ENCODE results near the gene UACA. TPM values are rescaled to one million over a fixed set of nuclear protein-coding genes. Genes with fewer than 3 reads are reported as not detected.

UACA gene
- total and polyA plus RNA-seq, 8 donors, result 15.4 to 39.5 (median 21.4) TPM

GRCh38 chr15:70699890-70700289 is 63.5 kb downstream of the UACA start:
- intact Hi-C loops (cut with DNase I), result no loop called here
- no peaks in the 10 kb centered on the region for H3K9me3 ChIP-seq
- H3K4me3 ChIP-seq, result no peak overlapping the region
- H3K36me3 ChIP-seq, result no peaks in the 10 kb centered on the region
- H3K27me3 ChIP-seq, result no peaks in the 10 kb centered on the region
- peaks cover 26 to 37% (median 27%) of the 10 kb centered on the region in 3 donors for H3K4me1 ChIP-seq
- TF ChIP-seq CTCF (IDR thresholded peaks at IDR 0.05), result no peak
- H3K27ac ChIP-seq, result peak overlapping the region in 1 of 4 donors; percentile 6
- FAIRE-seq, result no peak
- no peak for ATAC-seq
- DNase-seq, result no peak

GRCh38 chr15:70698836-70699390 is 64.4 kb downstream of the UACA start:
- no peak for DNase-seq
- TF ChIP-seq CTCF (IDR thresholded peaks at IDR 0.05), result no peak
- intact Hi-C loops (cut with DNase I), result no loop called here
- Histone ChIP-seq H3K27me3 (no peaks in the 10 kb centered on the region), H3K27ac (peak overlapping the region in 2 of 4 donors; percentile 6 to 30), H3K4me1 (peaks cover 26 to 37% (median 27%) of the 10 kb centered on the region in 3 donors), H3K9me3 (no peaks in the 10 kb centered on the region), H3K36me3 (no peaks in the 10 kb centered on the region), H3K4me3 (no peak overlapping the region)
- FAIRE-seq, result no peak
- peak in 1 of 4 donors; percentile 46 for ATAC-seq
- 38 to 42% methylated on average over 3 of the region's 3 CpGs for WGBS, 2 donors

- TF ChIP-seq CTCF (IDR thresholded peaks at IDR 0.05), result no peak
- DNase-seq (no peak), ATAC-seq (no peak), FAIRE-seq (no peak)
- H3K4me1 ChIP-seq, result peaks cover 26 to 37% (median 27%) of the 10 kb centered on the region in 3 donors
- H3K4me3 ChIP-seq, result no peak overlapping the region
- intact Hi-C loops (cut with DNase I), result no loop called here
- no peaks in the 10 kb centered on the region for H3K9me3 ChIP-seq
- no peaks in the 10 kb centered on the region for H3K27me3 ChIP-seq
- H3K36me3 ChIP-seq, result no peaks in the 10 kb centered on the region
- peak overlapping the region in 2 of 4 donors; percentile 6 to 30 for H3K27ac ChIP-seq
Measured at GRCh38 chr15:70698426-70698825, 64.9 kb downstream of the UACA start.

- peaks cover 0 to 7% (median 0%) of the 10 kb centered on the region in 3 donors for H3K36me3 ChIP-seq
- peaks cover 0 to 12% (median 7%) of the 10 kb centered on the region in 3 donors for H3K4me1 ChIP-seq
- H3K27me3 ChIP-seq, result no peaks in the 10 kb centered on the region
- no peak overlapping the region for H3K4me3 ChIP-seq
- 32 to 39% methylated on average over 2 of the region's 2 CpGs for WGBS, 2 donors
- DNase-seq (no peak), FAIRE-seq (peak; percentile 9), ATAC-seq (peak in 2 of 4 donors; percentile 31 to 70)
- H3K27ac ChIP-seq, result no peak overlapping the region
- no peaks in the 10 kb centered on the region for H3K9me3 ChIP-seq
- TF ChIP-seq CTCF (IDR thresholded peaks at IDR 0.05), result no peak
- intact Hi-C loops (cut with DNase I), result no loop called here
Measured at GRCh38 chr15:70690491-70691276, 72.7 kb downstream of the UACA start.

- Histone ChIP-seq H3K4me1 (peaks cover 0 to 12% (median 7%) of the 10 kb centered on the region in 3 donors), H3K4me3 (no peak overlapping the region), H3K27ac (no peak overlapping the region), H3K36me3 (peaks cover 0 to 7% (median 0%) of the 10 kb centered on the region in 3 donors), H3K27me3 (no peaks in the 10 kb centered on the region), H3K9me3 (no peaks in the 10 kb centered on the region)
- no peak for FAIRE-seq
- intact Hi-C loops (cut with DNase I), result no loop called here
- WGBS, 2 donors, result 61 to 63% methylated on average over 2 of the region's 2 CpGs
- DNase-seq, result no peak
- TF ChIP-seq CTCF (IDR thresholded peaks at IDR 0.05), result no peak
- ATAC-seq, result no peak
Measured at GRCh38 chr15:70690021-70690420, 73.3 kb downstream of the UACA start.

All from pancreas (tissue), 10 donors.